SJSA1 (cell line): ENCODE results near the gene SCN1A. TPM values are rescaled to one million over a fixed set of nuclear protein-coding genes. Genes with fewer than 3 reads are reported as not detected.

ENCODE experiments used
- DNase-seq, 2 experiments: peaks; one replicate each; pipeline ENCODE4 v3.0.0-alpha.2; 2015 to 2020; ENCODE audit warnings: low spot score in 2 of 2, low read depth in 1 of 2
- H3K27ac ChIP-seq: fragments of 250-450 bp; sonication (Bioruptor Pico); 2 replicates; pipeline ENCODE4 v1.5.1; 2020; ENCODE audit warnings: mild to moderate bottlenecking, moderate library complexity
- H3K27me3 ChIP-seq: fragments of 250-450 bp; sonication (Bioruptor Pico); replicated peaks from 2 replicates; pipeline ENCODE4 v1.5.1; 2020; ENCODE audit warnings: mild to moderate bottlenecking, moderate library complexity
- H3K36me3 ChIP-seq: fragments of 250-450 bp; sonication (Bioruptor Pico); 2 replicates; pipeline ENCODE4 v1.5.1; 2020; ENCODE audit warnings: mild to moderate bottlenecking
- H3K4me1 ChIP-seq: fragments of 250-450 bp; sonication (Bioruptor Pico); replicated peaks from 2 replicates; pipeline ENCODE4 v1.6.1; 2021; ENCODE audit warnings: mild to moderate bottlenecking
- H3K4me3 ChIP-seq: fragments of 250-450 bp; sonication (Bioruptor Pico); 2 replicates; pipeline ENCODE4 v1.5.1; 2020; ENCODE audit warnings: mild to moderate bottlenecking
- H3K9me3 ChIP-seq: fragments of 250-450 bp; sonication (Bioruptor Pico); replicated peaks from 2 replicates; pipeline ENCODE4 v1.5.1; 2020; ENCODE audit warnings: mild to moderate bottlenecking
- total RNA-seq: library from RNA; depleted of rRNA; stranded (reverse); fragments of >200 nt; shearing (Covaris generic); gene quantifications from 2 replicates; pipeline ENCODE4 v1.2.3, GENCODE V29; 2014

The SCN1A gene
- total RNA-seq, 1 experiment from 2014 or later = not detected

DNA sequence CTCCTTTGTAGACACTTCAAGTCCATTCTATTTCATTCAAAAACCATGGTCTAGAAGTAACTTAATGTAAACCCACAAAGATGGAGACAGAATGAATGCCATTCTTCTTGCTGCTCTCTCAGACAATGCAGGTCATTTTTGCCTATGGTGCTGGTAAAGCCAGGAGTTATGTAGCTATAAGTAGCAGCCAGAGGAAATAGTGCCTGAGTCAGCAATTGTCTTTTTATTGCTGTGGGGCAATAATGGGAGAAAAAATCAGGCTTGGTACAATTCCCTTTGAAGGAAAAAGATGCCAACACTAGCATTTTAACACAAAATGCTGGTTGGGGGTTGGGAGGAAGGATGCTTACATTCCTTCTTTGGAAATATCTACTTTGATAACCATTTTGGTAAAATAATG, 43.5 kb downstream of the SCN1A start:
- DNase-seq = no peak
- Histone ChIP-seq H3K4me1 (no peaks in the 10 kb centered on the region), H3K36me3 (no peaks in the 10 kb centered on the region), H3K27me3 (no peaks in the 10 kb centered on the region), H3K4me3 (no peak overlapping the region), H3K27ac (no peak overlapping the region), H3K9me3 (no peaks in the 10 kb centered on the region)

DNA sequence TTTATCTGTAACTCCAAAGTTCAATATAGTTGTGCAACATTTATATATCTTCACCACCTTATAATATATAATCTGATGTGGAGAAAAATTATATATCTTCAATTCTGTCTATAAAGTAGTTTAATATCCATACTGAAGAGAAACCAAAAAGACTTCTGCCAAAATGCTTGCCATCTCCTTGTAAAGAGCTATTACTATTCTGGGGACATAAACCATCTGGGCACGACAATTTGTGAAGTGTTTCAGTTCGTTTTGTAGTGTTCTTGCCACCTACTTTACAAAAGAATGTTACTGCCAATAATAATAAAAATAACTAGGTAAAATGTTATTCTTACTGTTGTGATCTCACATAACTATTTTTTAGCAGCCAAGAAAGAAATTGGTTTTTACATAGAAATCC, 45.1 kb downstream of the SCN1A start:
- Histone ChIP-seq H3K4me1 (no peaks in the 10 kb centered on the region), H3K36me3 (no peaks in the 10 kb centered on the region), H3K9me3 (no peaks in the 10 kb centered on the region), H3K27ac (no peak overlapping the region), H3K4me3 (no peak overlapping the region), H3K27me3 (no peaks in the 10 kb centered on the region)
- no peak for DNase-seq

DNA sequence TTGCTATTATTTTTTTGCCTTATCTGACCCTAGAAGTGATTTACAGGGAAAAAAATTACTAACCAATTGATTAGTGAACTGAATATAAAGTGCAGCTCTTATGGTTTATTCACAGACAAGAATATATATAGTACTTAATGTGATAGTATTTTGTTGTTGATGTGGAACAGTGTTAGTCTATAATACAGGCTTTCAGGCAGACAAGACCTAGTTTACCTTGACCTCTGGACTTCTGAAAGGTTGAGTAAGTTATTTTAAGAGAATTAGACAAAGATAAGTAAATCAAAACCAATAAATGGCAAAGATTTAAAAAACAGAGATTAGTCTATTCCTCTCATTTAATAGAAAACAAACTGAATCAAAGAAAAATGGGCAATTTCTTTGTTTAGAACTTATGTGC, 46.0 kb downstream of the SCN1A start:
- Histone ChIP-seq H3K9me3 (no peaks in the 10 kb centered on the region), H3K27me3 (no peaks in the 10 kb centered on the region), H3K4me3 (no peak overlapping the region)

DNA sequence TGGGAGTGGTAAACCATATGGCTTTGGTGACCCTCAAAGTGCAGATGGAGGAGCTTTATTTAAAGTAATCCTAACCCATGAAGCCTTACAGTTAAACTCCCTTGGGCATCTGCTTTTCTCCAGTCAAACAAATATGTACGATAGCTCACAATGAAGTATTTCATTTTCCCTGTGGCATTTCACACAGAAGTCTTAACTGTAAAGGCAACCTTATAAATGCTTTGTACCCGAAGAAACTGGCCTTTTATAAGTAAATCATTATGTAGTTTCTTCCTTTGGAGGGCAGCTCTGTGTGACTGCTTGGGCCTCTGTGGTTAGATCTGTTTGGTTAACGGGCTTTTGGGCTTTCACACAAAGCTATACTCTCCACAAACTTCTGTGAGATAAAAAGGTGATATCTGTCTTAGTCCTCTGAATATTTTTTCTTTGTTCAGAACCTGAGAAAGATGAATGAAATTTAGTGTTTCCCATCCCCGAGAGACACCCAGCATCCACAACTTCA, 46.6 kb downstream of the SCN1A start:
- Histone ChIP-seq H3K4me3 (no peak overlapping the region), H3K36me3 (no peaks in the 10 kb centered on the region), H3K27ac (no peak overlapping the region), H3K27me3 (no peaks in the 10 kb centered on the region), H3K9me3 (no peaks in the 10 kb centered on the region), H3K4me1 (no peaks in the 10 kb centered on the region)
- no peak for DNase-seq

More for the DNA sequence above, 46.0 kb downstream of the SCN1A start:
- Histone ChIP-seq H3K27ac (no peak overlapping the region), H3K36me3 (no peaks in the 10 kb centered on the region), H3K4me1 (no peaks in the 10 kb centered on the region)
- DNase-seq = no peak

DNA sequence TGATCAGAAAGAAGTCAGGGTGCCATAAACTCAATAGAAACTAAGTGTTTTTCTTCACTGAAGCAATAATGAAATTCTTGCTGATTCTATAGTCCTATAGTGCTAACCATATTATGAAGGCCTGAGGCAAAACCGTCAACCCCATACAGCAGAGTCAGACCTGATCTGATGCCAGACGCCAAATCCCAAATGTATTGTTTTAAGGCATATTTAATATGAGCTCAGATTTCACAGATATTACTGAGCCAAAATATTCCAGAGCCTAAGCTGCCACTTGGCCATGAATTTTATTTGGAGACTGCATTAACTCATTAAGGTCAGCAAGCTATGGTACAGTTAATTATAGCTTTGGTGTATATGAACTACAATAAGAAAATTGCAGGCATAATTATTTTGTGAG, 53.4 kb downstream of the SCN1A start:
- no peak overlapping the region for H3K4me3 ChIP-seq
- no peaks in the 10 kb centered on the region for H3K27me3 ChIP-seq
- no peaks in the 10 kb centered on the region for H3K9me3 ChIP-seq
- no peak for DNase-seq
- no peaks in the 10 kb centered on the region for H3K4me1 ChIP-seq
- H3K36me3 ChIP-seq = no peaks in the 10 kb centered on the region
- no peak overlapping the region for H3K27ac ChIP-seq

DNA sequence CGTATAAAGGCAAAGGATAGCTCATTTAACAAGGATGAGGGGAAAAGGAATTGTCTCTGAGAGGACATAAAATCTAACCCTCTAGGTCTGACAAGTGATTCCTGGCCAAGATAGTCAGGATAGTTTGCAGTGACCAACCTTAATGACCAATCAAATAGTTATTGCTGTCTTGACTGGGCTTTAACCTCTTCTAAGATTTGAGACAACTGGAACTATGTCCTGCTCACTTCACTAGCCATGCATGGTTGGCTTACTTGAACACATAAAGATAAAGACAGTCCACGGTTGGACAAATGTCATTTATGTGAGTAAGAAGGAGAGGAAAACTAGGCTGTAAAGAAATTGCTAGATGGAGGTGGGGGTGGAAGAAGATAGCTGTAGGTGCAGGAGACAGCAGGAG, 53.8 kb downstream of the SCN1A start:
- Histone ChIP-seq H3K27me3 (no peaks in the 10 kb centered on the region; the same call in 1 of the 2 replicates), H3K9me3 (no peaks in the 10 kb centered on the region), H3K4me3 (no peak overlapping the region), H3K27ac (no peak overlapping the region), H3K4me1 (no peaks in the 10 kb centered on the region), H3K36me3 (no peaks in the 10 kb centered on the region)
- no peak for DNase-seq

DNA sequence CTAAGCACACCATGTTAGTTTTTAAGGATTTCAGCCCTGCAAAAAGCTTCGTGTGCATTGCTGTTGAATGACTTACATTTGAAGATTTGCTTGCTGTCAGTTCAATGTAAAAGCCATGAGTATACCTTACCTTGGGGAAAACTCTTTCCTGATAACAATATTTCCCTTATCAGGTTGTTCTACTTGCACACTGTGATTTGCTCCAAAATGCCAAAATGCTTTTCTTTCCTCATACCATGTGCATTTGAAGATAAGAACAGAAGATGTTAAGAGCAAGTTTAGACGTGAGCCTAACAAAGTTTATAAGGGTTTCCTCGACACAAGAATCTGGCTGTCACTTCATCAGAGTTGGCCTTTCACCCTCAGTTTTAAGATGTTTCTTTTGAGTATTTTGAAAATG, 57.6 kb downstream of the SCN1A start:
- DNase-seq = no peak
- Histone ChIP-seq H3K36me3 (no peaks in the 10 kb centered on the region), H3K27ac (no peak overlapping the region), H3K4me1 (no peaks in the 10 kb centered on the region), H3K27me3 (no peaks in the 10 kb centered on the region; the same call in 1 of the 2 replicates), H3K4me3 (no peak overlapping the region), H3K9me3 (no peaks in the 10 kb centered on the region)

GRCh38 chr2:166068981-166069380, 58.8 kb downstream of the SCN1A start:
- H3K27me3 ChIP-seq = no peaks in the 10 kb centered on the region; the same call in 1 of the 2 replicates
- H3K27ac ChIP-seq = no peak overlapping the region
- H3K4me3 ChIP-seq = no peak overlapping the region
- H3K9me3 ChIP-seq = no peaks in the 10 kb centered on the region
- no peaks in the 10 kb centered on the region for H3K4me1 ChIP-seq
- no peak for DNase-seq
- no peaks in the 10 kb centered on the region for H3K36me3 ChIP-seq

GRCh38 chr2:166067229-166067628, 60.6 kb downstream of the SCN1A start:
- no peak for DNase-seq
- no peaks in the 10 kb centered on the region for H3K36me3 ChIP-seq

GRCh38 chr2:166060191-166060590, 67.6 kb downstream of the SCN1A start:
- H3K27me3 ChIP-seq = no peaks in the 10 kb centered on the region
- DNase-seq = no peak

More at GRCh38 chr2:166067229-166067628, 60.6 kb downstream of the SCN1A start:
- no peaks in the 10 kb centered on the region; the same call in 1 of the 2 replicates for H3K27me3 ChIP-seq
- H3K4me3 ChIP-seq = no peak overlapping the region
- no peaks in the 10 kb centered on the region for H3K4me1 ChIP-seq
- no peaks in the 10 kb centered on the region for H3K9me3 ChIP-seq
- H3K27ac ChIP-seq = no peak overlapping the region

DNA sequence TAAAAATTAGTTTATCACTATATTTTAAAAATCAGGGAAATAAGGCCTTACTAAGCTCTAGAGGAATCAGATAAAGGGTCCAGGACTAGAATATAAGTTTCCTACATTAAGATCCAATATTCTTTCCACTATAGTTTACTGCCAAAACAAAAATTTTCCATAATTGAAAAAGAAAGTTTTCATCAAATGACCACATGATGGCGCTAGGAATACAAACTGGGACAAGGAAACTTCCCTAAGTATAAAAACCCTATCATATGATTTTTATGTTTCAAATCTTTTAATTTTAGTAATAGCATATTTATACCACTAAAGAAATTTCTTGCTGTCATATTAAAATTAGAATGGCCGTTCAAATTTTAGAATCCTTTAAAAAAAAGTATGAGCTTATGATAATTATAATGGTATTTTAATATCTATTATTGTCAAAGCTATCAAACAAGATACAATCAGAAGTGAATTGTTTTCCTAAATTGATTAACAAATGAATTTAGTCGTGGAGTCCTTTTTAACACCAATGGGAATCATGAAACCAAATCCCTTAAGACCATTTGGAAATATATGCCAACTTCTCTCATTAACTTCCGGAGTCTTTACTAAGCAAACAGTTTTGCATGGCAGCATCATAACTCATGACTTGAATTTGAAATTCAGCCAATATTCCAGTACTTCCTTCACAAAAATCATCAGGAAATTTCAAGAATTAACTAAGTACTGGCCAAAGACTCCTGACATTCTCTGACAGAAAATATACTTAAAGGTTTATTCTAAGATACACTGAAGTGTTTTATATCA, 70.3 kb downstream of the SCN1A start:
- Histone ChIP-seq H3K27ac (no peak overlapping the region), H3K4me3 (no peak overlapping the region), H3K36me3 (no peaks in the 10 kb centered on the region), H3K27me3 (no peaks in the 10 kb centered on the region), H3K4me1 (no peaks in the 10 kb centered on the region), H3K9me3 (no peaks in the 10 kb centered on the region)
- DNase-seq = no peak

More at GRCh38 chr2:166060191-166060590, 67.6 kb downstream of the SCN1A start:
- Histone ChIP-seq H3K36me3 (no peaks in the 10 kb centered on the region), H3K4me1 (no peaks in the 10 kb centered on the region), H3K27ac (no peak overlapping the region), H3K4me3 (no peak overlapping the region), H3K9me3 (no peaks in the 10 kb centered on the region)

- Histone ChIP-seq H3K4me1 (no peaks in the 10 kb centered on the region), H3K36me3 (no peaks in the 10 kb centered on the region), H3K27ac (no peak overlapping the region), H3K4me3 (no peak overlapping the region), H3K27me3 (no peaks in the 10 kb centered on the region), H3K9me3 (no peaks in the 10 kb centered on the region)
- DNase-seq = no peak
These were observed 82.9 kb downstream of the SCN1A start for GRCh38 chr2:166044853-166045483.

GRCh38 chr2:166042768-166043390, 84.9 kb downstream of the SCN1A start:
- Histone ChIP-seq H3K4me3 (no peak overlapping the region), H3K27me3 (no peaks in the 10 kb centered on the region), H3K27ac (no peak overlapping the region), H3K4me1 (no peaks in the 10 kb centered on the region), H3K9me3 (no peaks in the 10 kb centered on the region), H3K36me3 (no peaks in the 10 kb centered on the region)
- DNase-seq = no peak

DNA sequence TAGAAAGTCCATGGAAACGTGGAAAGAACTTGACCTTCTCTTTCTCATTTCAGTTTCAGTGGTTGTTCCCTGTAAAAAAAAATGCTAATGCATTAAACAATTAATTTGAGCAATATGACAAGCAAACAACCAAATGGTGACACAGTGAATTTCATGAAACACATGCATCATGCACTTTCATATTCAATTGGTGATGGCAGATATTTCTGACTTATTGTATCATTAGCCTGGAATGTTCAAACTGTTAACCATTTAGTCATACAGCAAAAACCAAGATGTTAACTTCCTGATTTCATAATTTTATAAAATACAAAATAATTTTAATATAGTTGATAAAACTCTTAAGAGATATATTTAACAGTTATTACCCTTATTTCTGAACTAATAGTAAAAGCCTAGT, 85.5 kb downstream of the SCN1A start:
- H3K36me3 ChIP-seq = no peaks in the 10 kb centered on the region
- H3K4me1 ChIP-seq = no peaks in the 10 kb centered on the region
- H3K4me3 ChIP-seq = no peak overlapping the region
- H3K27ac ChIP-seq = no peak overlapping the region
- no peaks in the 10 kb centered on the region for H3K27me3 ChIP-seq
- H3K9me3 ChIP-seq = no peaks in the 10 kb centered on the region
- no peak for DNase-seq
